Fibroblast of peridontal ligament (primary cell): ENCODE measurements around the gene DLG4.

Experiments
- DNase-seq: peaks from one replicate; pipeline ENCODE4 v3.0.0-alpha.2; 2010; ENCODE audit errors: extremely low read depth

The DLG4 gene

DNA sequence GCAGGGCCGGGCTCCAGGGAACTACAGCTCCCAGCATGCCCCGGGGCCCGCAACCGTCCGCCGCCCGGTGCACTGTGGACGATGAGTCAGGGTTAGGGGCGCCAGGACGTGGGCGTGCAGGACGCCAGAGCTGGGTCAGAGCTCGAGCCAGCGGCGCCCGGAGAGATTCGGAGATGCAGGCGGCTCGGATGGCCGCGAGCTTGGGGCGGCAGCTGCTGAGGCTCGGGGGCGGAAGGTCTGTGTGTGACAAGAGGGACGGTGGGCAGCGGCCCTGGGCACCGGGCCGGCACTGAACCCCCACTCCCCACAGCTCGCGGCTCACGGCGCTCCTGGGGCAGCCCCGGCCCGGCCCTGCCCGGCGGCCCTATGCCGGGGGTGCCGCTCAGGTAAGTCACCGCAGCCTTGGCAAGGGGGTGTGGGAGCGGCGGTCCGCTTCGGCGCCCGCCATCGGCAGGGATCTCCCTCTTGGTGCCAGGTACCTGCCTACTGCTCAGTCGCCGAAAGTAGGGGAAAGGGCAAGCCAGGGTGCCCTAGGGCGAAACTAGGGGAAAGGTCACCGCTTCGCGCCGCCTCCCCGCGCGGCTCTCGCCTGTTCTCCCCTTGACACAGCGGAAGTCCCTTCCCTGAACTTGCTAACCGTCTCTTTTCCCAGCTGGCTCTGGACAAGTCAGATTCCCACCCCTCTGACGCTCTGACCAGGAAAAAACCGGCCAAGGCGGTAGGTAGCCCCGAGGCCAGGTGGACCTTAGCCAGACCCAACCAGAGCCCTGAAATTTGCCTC lies at the start of gene DLG4, which contains the start of gene ACADVL:
Gene DLG4, minus strand, starts transcription at position 25 of the 781 bp plus-strand sequence.
Gene ACADVL, plus strand, starts transcription at position 127 of the 781 bp plus-strand sequence. Its CDS starts 47 bp downstream, at position 174.
- DNase-seq = peak; percentile 79

DNA sequence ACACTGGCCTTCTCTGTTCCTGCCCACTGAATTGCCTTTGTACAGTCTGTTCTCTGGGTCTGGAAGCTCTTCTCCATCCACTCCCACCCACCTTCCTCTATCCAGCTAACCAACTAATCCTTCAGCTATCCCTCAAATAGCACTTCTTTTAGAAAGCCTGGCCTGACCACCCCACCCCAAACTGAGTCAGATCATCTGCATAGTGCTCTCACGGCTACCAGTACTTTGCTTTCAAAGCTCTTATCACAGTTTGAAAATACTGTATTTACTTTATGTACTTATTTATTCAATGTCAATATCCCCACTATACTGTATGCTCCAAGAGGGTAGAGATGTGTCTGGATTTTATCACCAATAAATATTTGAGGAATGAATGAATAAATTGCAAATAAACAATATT lies 47.1 kb upstream of the DLG4 start:
- DNase-seq = no peak

DNA sequence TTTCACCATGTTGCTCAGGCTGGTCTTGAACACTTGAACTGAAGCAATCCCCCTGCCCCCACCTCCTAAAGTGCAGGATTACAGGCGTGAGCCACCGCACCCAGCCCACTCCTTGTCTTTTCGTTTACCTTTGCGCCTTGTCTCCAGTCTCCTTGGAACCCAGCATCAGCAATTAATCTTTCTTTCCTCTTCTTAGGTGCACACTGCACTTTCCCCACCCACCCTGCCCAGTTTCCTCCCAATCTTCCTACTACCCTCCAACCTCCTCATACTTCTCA lies 44.1 kb upstream of the DLG4 start:
- no peak for DNase-seq

DNA sequence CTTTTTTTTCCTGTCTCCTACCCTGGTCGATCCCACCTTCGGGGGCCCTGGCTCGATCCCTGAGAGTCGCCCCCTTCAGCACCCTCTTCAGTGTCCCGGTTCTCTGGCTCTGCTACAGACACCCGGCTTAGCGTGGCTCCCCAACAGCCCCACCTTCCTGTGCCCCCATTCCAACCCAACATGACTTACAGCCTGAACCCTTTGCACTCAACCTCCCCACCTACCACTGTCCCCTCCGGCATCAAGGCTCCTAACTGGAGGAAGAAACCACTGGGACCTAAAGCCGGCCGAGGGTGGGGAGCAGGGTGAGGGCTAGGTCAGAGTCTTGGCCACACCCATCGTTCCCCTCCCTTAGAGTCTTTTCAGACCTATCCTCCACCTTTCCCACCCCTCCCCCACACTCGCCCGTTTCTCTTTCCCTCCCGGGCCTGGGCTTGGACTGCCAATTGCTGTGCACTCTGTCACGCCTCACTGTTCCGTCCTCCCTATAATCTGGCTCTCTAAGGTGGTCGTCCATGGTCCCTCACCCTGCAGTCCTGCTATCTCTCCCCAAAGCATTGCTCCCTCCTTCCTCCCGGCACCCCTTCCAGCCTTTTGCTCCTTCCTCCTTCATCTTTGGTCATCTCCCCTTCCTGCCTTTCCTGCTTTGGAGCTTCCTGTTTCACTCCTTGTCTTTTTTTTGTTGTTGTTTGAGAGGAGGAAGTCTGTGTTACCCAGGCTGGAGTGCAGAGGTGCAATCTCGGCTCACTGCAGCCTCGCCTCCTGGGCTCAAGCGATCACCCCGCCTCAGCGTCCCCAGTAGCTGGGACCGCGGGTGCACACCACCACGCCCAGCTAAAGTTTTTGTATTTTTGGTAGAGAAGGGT lies 43.5 kb upstream of the DLG4 start:
- no peak for DNase-seq

DNA sequence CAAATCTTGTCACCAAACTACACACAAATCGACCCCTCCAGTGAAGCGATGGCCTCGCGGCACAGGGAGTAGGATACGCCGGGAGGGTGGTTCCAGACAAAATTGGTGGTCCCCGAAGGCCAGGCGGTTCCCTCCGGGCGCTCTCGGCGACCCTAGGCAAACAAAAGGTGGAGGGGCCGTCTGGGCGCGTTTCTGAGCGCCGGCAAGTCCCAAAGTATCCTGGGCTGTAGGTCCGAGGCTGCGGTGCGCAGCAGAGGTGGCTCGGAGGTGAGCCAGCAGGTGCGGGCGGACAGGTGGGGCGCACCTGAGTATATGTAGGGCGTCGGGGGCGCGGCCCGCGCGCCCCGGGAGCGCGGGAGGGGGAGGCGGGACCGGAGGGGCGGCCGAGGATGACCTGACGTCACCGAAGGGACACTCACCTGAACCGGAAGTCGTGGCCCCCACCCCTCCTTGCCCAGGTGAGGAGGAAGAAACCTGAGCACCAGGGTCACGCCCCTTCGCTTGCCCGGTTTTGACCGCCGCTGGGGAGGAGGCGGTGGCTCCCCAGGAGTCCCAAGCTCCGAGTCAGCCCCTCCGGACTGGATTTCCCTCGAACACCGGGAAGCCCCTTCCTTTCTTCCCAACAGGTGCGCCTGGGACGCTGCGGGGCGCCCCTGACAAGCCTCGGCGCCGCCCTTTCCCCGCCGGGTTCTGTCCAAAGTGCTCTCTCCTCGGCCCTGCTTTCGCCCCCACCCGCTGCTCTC lies 42.7 kb upstream of the DLG4 start, which contains the start of gene CLDN7:
Gene CLDN7, minus strand, starts transcription at position 287 of the 743 bp plus-strand sequence. CDS start 435 bp downstream, outside the sequence.
- DNase-seq = no peak

DNA sequence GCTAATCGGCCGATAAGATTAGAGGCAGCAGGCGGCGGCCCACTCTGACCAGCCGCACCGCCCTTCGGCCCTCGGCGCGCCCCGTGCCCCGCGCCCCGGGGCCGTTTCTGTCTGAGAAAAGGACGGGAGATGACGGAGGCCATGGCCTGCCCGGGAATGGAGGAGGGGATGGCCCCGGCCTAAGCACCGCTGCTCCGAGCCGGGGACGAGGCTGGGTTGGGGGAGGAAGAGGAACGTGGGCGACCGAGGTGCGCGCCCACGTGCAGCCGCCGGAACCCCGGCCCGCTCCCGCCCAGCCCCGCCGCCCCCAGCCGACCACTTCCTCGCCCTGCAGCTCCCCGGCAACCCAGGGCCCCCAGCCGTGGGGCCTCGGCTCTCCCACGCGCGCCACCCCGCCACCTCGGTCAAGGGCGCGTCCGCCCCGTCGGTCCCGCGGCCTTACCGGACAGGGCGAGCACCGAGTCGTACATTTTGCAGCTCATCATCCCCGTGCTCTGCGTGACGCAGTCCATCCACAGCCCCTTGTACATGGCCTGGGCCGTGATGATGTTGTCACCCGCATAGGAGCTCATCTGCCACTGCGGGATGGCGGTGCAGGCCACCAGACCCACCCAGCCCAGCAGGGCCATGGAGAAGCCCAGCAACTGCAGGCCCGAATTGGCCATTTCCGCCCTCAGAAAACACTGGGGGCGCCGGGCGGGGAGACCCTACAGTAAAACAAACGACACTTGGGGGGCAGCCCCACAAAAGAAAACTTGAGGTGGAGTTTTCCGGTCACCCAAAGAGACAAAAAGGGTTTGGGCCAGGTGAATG lies 41.9 kb upstream of the DLG4 start:
- DNase-seq = no peak

DNA sequence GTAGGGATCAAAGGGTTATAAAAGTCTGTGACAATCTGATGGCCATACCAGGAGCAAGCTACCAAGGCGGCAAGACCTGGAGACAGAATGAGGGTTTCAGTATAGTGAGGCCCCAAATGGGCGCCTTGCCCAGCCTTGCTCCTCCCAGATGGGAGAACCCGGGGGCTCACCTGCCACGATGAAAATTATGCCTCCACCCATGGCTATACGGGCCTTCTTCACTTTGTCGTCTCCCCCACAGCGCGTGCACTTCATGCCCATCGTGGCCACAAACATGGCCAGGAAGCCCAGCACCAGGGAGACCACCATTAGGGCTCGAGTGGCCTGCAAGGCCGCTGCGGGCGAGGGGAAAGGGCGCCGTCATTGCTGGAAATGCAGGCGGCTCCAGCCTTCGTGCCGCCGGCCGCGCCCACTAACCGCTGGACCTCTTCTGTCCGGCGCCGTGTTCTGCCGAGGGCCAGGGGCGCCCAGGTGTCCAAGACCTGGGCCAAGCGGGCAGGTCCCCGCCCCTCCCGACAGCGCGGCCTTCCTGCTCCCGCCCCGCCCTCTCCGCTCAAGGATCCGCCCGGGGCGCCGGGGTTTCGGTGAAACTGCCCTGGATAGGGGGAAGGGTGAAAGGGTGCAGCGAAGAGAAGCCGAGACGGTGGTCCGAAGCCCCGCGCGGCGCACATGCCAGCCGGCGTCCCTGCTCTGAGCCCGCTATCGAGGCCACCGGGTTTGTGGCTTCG lies 41.2 kb upstream of the DLG4 start:
- DNase-seq = no peak

DNA sequence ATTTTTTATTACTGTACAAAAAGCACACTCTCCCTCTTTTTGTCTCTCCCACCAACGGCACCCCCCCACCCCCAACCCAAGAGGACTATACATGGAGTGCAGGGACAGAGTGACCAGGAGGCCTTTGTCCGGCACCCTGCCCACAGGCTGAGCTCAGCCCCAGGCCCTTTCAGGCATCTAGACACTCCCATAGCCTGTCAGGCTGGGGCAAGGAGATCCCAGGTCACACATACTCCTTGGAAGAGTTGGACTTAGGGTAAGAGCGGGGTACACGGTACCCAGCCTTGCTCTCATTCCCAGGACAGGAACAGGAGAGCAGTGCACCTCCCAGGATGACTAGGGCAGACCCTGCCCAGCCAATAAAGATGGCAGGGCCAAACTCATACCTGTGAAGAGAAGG lies 40.5 kb upstream of the DLG4 start:
- DNase-seq = no peak

DNA sequence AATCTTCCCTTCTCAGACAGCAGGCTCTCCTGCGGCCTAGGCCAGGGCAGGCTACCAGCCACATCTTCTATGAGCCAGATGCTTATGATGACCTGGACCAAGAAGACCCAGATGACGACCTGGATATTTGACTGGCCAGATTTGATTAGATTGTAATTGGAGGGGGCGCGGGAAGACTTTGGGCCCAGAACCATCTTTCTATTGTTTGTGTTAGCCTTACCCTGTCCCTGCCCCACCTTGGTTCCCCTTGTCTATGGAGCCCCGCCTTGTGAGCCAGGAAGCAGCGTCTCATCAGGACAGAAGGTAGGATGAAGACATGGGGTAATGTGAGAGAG lies 39.9 kb upstream of the DLG4 start:
- no peak for DNase-seq

DNA sequence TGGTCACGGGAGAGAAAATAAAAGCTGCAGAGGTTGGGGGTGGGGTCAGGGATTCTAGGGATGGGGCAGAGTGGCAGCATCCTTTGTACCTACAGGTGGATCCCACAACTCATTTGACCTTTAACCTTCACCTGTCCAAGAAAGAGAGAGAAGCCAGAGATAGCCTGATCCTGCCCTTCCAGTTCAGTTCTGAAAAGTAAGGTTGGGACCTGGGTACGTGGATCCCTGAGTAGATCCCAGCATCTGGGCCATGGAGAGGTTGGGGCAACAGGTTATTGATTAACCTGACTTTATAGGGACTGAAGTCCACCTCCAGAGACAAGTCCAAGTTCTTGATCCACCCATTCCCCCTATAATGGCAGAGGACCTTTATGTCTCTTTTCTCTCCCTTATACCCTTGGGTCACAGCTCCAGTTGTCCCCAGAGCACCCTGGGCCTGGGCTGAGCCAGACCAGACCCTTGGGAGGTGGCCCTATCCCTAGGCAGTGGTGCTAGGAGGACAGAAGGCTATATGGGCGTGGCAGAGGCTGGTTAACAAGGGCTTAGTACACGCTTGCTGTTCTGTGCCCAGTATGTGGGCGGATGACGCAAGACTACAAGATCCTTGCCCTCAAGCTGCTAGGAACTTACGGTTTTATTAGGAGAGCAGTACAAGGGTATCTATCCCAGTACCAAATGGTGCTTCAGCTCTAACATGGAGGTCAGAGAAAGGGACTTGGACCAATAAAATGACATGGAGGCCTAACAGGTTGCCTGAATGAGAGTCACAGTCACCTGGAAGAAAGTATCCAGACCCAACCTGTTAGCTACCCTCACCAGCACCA lies 39.3 kb upstream of the DLG4 start:
- DNase-seq = no peak

DNA sequence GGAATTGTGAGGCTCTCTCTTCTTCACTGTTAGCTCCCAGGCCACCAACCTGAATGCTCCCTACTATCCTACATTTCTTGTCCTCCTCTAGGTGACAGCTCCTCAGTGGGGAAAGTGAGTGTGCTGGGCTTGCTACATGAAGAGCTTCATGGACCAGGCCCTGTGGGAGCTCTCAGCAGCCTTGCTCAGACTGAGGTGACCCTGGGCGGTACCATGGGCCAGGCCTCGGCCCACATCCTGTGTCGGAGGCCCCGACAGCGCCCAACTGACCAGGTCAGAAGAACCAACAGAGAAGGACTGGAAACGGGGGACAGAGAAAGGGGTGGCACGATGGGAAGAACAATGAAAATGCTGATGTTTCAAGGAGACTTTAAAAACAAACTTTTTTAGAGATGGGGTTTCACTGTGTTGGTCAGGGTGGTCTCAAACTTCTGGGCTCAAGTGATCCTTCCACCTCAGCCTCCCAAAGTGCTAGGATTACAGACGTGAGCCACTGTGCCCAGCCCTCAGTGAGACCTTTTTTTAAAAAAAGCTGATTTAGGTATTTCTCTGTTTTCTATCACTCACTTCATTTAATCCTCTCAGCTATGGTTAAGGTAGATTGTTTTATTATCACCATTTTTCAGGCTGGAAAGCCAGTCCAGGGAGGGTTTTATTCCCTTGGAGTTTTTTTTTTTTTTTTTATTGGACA lies 37.3 kb upstream of the DLG4 start:
- no peak for DNase-seq

DNA sequence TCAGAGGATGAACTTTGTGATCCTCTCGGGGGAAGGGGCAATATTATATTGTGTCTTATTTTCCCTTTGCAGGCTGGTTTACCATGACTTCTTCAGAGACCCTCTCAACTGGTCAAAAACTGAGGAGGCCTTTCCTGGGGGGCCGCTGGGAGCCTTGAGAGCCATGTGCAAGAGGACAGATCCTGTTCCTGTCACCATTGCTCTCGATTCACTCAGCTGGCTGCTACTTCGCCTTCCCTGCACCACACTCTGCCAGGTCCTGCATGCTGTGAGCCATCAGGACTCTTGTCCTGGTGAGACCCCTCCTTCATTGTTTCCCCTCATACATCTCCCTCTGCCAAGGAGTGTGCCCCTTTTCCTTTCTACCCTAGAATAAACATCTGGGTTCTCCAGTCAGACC lies 34.9 kb upstream of the DLG4 start:
- DNase-seq = no peak

DNA sequence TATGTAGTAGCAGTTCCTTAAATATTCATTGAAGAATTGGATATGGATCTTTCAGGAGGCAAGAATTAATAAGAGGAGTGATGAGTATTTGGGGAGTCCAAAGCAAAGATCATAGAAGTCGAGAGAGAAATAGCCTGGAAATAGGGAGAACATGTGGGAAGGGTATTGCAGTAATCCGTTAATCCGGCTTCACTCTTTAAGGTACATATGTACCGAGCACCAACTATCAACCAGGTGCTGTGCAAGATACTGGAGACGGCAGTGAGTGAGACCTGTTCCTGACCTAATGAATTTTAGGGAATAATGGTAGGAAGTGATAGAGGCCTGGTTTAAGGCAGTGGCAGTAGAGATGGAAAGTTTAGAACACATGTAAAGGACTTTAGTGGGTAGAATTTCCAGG lies 33.4 kb upstream of the DLG4 start:
- no peak for DNase-seq

DNA sequence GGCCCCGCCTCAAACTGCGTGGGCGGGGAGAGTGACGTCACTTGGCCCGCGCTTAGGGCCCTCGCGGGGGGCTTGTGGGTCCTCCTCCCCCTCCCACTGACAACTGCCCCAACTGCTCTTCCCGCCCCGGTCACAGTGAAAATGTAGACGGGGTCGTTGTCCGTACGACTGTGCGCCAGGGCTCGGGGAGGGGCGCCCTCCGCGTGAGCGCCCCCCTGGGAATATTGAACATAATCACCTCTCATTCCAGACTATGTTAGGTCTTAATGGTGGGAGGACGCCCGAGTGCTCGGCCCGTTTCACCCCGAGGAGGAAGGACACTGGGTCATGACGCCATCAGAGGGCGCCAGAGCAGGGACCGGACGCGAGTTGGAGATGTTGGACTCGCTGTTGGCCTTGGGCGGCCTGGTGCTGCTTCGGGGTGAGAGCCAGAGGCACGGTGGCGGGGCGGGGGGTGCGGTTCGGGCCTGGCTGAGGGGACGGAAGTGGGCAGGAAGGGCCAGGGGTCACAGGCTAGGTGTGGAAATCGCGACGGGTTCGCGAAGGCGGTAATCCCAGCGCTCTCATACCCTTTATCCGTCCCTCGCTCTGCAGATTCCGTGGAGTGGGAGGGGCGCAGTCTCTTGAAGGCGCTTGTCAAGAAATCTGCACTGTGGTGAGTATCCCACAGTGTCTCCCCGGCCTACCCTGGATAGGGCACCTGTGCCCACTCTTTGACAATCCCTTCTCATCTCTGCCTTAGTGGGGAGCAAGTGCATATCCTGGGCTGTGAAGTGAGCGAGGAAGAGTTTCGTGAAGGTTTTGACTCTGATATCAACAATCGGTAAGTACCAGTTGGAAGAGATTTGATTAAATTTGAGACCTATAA lies 32.8 kb upstream of the DLG4 start, which contains the start of gene ELP5:
Gene ELP5, plus strand, starts transcription at position 40 of the 868 bp plus-strand sequence. Its CDS starts 336 bp downstream, at position 376.
- peak; percentile 95 for DNase-seq

DNA sequence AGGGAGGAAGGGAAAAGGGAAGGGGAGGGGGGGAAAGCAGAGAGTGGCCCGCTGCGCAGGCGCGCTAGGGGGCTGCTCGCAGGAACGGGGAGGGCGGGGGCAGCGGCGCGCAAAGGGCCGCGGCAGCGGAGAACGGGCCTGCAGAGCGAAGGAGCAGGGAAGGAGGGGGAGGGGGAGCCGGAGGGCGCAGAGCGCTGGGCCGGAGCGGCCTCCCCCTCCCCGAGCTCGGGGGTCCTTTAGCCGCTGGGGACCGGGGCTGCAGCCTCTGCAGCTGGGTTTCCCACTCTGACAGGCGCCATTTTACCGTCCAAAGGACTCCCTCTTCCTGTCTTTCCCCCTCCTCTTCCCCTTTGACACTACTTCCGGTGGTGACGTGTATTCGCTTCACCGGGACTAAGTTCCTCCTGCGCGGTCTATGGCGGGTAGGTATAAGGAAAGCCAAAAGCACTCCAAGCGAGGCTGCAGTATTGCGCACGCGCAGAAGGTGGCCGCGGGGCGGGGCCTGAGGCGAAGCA lies 32.1 kb upstream of the DLG4 start, which contains the start of gene CTDNEP1:
Gene CTDNEP1, minus strand, starts transcription at position 74 of the 515 bp plus-strand sequence. CDS start 438 bp downstream, outside the sequence.
- DNase-seq = peak; percentile 100

DNA sequence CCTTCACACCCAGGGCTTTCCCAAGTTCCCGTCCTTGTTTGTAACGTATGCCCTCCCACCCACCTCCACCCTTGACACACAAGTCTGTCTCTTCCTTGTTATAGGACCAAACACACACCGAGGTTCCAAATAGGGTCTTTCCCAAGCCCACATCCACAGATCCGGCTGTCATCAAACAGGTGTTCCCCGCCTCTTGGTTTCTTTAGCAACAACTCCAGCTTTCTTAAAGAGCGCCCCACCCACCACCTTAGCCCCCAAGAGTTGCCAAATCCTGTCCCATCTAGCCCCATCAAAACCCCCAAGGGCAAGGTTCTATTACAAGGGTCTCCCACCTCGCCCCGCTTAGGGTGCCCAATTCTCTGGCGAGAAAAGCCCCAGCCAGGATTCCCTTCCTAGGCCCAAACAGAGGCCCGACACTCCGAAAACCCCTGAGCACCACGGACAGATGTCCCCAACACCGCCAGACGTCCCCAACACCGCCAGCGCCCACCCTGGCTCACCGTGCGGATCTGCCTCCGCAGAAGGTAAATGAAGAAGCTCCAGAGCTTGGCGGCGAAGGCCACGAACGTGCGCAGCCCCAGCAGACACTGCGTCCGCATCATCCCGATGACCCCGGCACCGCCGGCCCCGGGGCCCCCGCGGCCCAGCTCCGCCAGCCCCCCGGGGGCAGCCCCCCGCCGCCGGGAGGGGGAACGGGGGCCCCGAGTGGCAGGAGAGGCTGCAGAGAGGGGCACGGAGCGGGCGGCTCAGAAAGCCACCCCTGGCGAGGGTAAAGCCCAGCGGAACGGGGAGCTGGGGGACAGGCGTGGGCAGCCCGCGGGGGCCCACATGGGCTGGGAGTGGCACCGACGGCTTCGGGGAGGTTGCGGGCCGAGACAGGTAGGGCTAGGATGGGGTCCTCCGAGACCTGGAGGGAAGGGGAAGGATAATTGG lies 31.3 kb upstream of the DLG4 start:
- DNase-seq = no peak

DNA sequence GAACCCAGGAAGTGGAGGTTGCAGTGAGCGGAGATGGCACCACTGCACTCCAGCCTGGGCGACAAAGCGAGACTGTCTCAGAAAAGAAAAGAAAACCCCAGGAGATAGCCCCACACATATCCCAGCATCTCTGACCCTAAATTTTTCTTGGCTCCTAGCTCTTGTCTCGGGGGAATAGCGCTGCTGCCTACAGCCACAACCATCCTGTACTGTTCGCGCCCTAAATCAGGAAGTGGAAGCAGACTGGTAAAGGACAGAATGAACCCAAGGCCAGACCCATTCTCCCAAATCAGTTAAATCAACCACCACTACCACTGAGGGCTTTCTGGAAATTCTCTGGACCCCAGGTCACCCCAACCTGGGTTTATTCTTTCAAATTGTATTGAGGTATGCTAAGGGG lies 30.2 kb upstream of the DLG4 start:
- DNase-seq = no peak
